Activated CD8-positive, alpha-beta memory T cell treated with anti-CD3 and anti-CD28 coated beads, Interleukin-2, amount 50 U/mL, for 48 hours (primary cell): Measurements from ENCODE around the gene KNTC1.
A peak's percentile ranks its signal among the peaks of the same experiment; 100 is the strongest.
"Not testable (repeated sequence)": the region's sequence is repeated elsewhere in the genome, so short reads cannot be mapped to it uniquely, and the experiment has no call there.

Source experiments
- DNase-seq: peaks from one replicate; pipeline ENCODE4 v3.0.0-alpha.2; 2020

Gene KNTC1

GRCh38 chr12:122563361-122563760 lies 36.3 kb downstream of the KNTC1 start:
- no peak for DNase-seq

GRCh38 chr12:122566816-122567215 lies 39.8 kb downstream of the KNTC1 start:
- DNase-seq, result not testable (repeated sequence)

DNA sequence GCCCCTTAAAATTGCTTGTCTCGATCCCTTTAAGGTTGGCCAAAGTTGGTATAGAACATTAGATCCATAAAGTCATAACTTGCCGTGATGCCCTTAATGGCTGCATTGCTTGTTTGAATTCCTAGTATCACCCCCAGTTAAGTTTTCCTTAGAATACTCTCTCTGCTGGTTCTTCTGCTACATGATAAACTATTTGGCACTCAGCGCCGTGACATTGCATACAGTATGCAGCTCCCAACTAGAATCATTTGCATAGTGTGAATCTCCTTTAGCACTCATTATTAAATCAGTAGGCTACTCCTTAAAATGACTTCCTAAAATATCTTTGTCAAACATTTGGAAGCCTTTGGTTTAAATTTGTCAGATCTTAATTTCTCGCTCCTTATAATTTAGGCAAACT lies 42.2 kb downstream of the KNTC1 start:
- DNase-seq, result no peak

GRCh38 chr12:122570006-122570405 lies 43.0 kb downstream of the KNTC1 start:
- DNase-seq, result not testable (repeated sequence)

DNA sequence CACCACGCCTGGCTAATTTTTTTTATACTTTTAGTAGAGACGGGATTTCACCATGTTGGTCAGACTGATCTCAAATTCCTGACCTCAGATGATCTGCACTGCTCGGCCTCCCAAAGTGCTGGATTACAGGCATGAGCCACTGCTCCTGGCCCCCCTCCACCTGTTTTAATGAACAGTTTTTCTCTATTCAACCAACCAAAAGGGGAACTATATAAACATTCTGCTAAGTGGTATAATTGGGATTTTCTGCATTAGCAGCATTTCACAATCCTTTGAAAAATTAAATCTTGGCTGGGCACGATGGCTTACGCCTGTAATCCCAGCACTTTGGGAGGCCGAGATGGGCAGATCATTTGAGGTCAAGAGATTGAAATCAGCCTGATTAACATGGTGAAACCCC lies 44.8 kb downstream of the KNTC1 start:
- no peak for DNase-seq

- not testable (repeated sequence) for DNase-seq
Observed at GRCh38 chr12:122583294-122583693, 56.2 kb downstream of the KNTC1 start.

- no peak for DNase-seq
Observed at GRCh38 chr12:122584177-122584863, 57.3 kb downstream of the KNTC1 start.

DNA sequence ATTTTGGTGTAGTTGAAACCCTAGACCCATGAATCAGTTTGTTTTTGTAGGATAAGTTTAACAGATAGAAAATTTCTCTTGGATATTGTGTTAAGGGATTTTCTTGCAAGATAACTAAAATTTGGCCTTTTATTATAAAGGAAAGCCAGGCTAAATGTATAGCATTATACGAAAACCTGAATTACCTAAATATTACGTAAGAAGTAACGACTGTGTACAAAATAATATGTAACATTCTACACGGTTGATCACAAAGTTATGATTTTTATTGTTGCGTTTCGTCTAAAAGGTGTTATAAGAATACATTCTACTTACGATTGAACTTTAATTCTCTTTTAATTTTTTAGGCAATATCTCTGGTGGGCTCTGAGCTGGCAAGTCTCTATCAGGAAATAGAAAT lies 63.9 kb downstream of the KNTC1 start:
- no peak for DNase-seq

- not testable (repeated sequence) for DNase-seq
Observed at GRCh38 chr12:122591966-122592365, 64.9 kb downstream of the KNTC1 start.

DNA sequence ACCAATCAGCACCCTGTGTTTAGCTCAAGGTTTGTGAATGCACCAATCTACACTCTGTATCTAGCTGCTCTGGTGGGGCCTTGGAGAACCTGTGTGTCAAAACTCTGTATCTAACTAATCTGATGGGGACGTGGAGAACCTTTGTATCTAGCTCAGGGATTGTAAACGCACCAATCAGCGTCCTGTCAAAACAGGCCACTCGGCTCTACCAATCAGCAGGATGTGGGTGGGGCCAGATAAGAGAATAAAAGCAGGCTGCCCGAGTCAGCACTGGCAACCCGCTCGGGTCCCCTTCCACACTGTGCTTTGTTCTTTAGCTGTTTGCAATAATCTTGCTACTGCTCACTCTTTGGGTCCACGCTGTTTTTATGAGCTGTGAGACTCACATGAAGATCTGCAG lies 65.5 kb downstream of the KNTC1 start:
- DNase-seq, result not testable (repeated sequence)

- no peak for DNase-seq
Observed at GRCh38 chr12:122593910-122594309, 66.9 kb downstream of the KNTC1 start.

DNA sequence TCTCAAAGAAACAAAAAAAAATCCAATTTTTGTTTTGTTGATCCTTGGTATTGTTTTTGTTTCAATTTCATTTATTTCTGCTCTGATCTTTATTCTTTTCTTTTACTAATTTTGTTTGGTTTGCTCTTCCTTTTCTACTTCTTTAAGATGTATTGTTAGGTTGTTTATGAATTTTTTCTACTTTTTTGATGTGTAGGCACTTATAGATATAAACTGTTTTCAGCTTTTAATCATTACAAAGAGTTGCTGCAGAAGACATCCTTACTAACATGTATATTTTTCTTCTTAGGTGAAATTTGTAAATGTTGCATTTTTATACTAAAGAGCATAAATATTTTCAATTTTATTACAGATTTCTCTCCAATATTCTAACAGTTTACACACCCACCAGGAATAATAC lies 69.8 kb downstream of the KNTC1 start:
- DNase-seq, result no peak

GRCh38 chr12:122602456-122602855 lies 75.4 kb downstream of the KNTC1 start:
- no peak for DNase-seq

DNA sequence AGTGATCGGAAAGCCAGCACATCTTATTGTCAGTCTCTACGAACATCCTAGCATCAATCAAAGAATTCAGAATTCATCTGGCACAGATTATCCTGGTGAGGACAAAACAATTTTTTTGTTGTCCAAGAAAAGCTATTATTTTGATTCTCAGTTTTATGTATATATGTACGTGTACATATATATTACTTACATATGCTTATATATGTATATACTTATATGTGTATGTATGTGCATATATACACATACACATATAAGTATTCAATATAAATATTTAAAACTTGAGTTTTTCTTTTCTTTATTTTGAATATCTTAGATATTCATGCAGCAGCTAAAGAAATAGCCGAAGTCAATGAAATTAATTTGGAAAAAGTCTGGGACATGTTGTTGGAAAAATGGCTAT lies 77.9 kb downstream of the KNTC1 start:
- no peak for DNase-seq

DNA sequence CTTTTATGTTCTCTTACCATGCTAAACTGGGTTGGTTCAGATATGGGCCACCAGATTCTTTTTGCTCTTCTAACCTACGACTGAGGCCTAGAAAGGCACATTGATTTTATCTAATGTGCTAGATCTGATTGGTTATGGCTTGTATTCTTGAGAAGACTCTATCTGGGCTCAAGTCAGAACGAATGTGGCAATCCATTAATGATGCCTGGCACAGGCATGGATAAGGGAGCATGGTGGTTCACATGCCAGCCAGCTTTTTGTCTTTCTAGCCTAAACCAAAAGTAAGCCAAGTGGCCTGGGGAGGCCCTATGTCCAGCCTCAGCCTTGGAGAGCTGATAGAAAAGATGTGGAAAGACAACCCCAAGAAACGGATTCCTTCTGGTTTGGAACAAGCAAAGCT lies 82.7 kb downstream of the KNTC1 start:
- DNase-seq, result no peak

- no peak for DNase-seq
Observed at GRCh38 chr12:122610207-122610606, 83.2 kb downstream of the KNTC1 start.

DNA sequence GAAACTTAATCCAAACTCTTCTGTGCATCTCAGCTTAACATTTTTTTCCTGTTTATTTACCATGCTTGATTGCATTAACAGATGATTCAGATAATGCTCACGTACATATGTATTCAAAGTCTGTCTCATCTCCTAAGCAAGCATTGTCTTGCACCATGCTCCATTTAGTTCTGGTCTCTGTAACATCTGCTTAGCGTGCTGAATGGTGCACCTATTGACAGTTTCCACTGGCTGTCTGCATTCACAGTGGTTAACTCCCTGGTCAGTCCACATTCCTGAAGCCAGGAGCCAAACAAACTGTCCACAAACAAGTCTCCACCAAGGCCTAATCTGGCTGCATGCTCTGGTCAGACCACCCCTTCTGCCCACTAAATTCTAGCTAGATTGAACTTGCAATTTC lies 83.9 kb downstream of the KNTC1 start:
- DNase-seq, result no peak

GRCh38 chr12:122614839-122615238 lies 87.8 kb downstream of the KNTC1 start:
- DNase-seq, result no peak

DNA sequence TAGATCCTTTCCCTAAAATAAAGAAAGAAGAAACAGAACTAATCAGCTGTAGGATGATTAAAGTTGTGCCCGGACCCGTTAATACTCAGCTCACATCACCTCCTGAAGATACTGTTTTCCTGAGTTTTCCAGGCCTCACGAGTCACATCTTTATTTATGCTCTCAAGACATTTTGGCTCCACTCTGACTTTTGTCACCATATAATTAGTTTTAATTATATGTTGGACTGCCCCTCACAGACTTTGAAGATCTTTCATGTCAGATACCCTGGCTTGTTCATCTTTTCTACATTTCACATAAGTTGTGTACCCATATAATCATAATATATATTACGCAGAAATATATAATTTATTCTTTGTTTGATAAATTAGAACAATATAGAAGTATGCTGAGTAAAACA lies 88.7 kb downstream of the KNTC1 start:
- DNase-seq, result no peak

- DNase-seq, result no peak
Observed at GRCh38 chr12:122635471-122635870, 108.4 kb downstream of the KNTC1 start.

GRCh38 chr12:122643207-122643805 lies 116.3 kb downstream of the KNTC1 start:
- DNase-seq, result no peak

- peak; percentile 63 for DNase-seq
Observed at GRCh38 chr12:122646517-122647217, 119.6 kb downstream of the KNTC1 start.

- no peak for DNase-seq
Observed at GRCh38 chr12:122651520-122652224, 124.6 kb downstream of the KNTC1 start.

- DNase-seq, result not testable (repeated sequence)
Observed at GRCh38 chr12:122653291-122653690, 126.2 kb downstream of the KNTC1 start.
